Fibroblast of skin of scalp (primary cell): ENCODE data around the gene KRT2.

ENCODE experiments used
- DNase-seq: peaks from one replicate; pipeline ENCODE4 v3.0.0-alpha.2; 2013

KRT2 gene

GRCh38 chr12:52636592-52637258, 15.3 kb downstream of the KRT2 start:
- no peak for DNase-seq

GRCh38 chr12:52636189-52636588, 15.8 kb downstream of the KRT2 start:
- DNase-seq = no peak

- no peak for DNase-seq
Observed at GRCh38 chr12:52634266-52635056, 17.6 kb downstream of the KRT2 start.

- no peak for DNase-seq
Observed at GRCh38 chr12:52633383-52633782, 18.6 kb downstream of the KRT2 start.

GRCh38 chr12:52632656-52633055, 19.4 kb downstream of the KRT2 start:
- no peak for DNase-seq

GRCh38 chr12:52631676-52632459, 20.1 kb downstream of the KRT2 start:
- no peak for DNase-seq

- DNase-seq = no peak
Observed at GRCh38 chr12:52631264-52631663, 20.7 kb downstream of the KRT2 start.

- DNase-seq = no peak
Observed at GRCh38 chr12:52630599-52631200, 21.3 kb downstream of the KRT2 start.

- no peak for DNase-seq
Observed at GRCh38 chr12:52630008-52630500, 22.0 kb downstream of the KRT2 start.

- no peak for DNase-seq
Observed at GRCh38 chr12:52629281-52630007, 22.6 kb downstream of the KRT2 start.

- DNase-seq = no peak
Observed at GRCh38 chr12:52628841-52629240, 23.2 kb downstream of the KRT2 start.

GRCh38 chr12:52628111-52628507, 23.9 kb downstream of the KRT2 start:
- no peak for DNase-seq

GRCh38 chr12:52627395-52628110, 24.5 kb downstream of the KRT2 start:
- DNase-seq = no peak

- DNase-seq = no peak
Observed at GRCh38 chr12:52622349-52622748, 29.7 kb downstream of the KRT2 start.

- no peak for DNase-seq
Observed at GRCh38 chr12:52618866-52619265, 33.1 kb downstream of the KRT2 start.

GRCh38 chr12:52618216-52618615, 33.8 kb downstream of the KRT2 start, which contains the start of gene KRT73:
Gene KRT73, minus strand, starts transcription at chr12:52618559. Its CDS starts 35 bp downstream, at chr12:52618524.
- no peak for DNase-seq

- DNase-seq = no peak
Observed at GRCh38 chr12:52617403-52617785, 34.6 kb downstream of the KRT2 start.

- DNase-seq = no peak
Observed at GRCh38 chr12:52616680-52617402, 35.2 kb downstream of the KRT2 start.

- DNase-seq = no peak
Observed at GRCh38 chr12:52615912-52616311, 36.1 kb downstream of the KRT2 start.

- DNase-seq = no peak
Observed at GRCh38 chr12:52615208-52615868, 36.7 kb downstream of the KRT2 start.
